ENCODE measurements around the gene SCCPDH. TPM values are rescaled to one million over a fixed set of nuclear protein-coding genes. Genes with fewer than 3 reads are reported as not detected.
"Not testable (repeated sequence)": the region's sequence is repeated elsewhere in the genome, so short reads cannot be mapped to it uniquely, and the experiment has no call there.

Gene SCCPDH
- total and polyA plus RNA-seq, 10 donors = 6.8 to 15.8 (median 13.0) TPM

GRCh38 chr1:246691622-246692495, 32.4 kb upstream of the SCCPDH start:
- Histone ChIP-seq H3K4me3 (no peak overlapping the region), H3K27me3 (replicated peaks in 1 of 7) (peaks cover 0 to 5% (median 0%) of the 10 kb centered on the region in 7 donors), H3K27ac (no peak overlapping the region), H3K9me3 (peaks cover 0 to 21% (median 5%) of the 10 kb centered on the region in 8 donors), H3K36me3 (no peaks in the 10 kb centered on the region), H3K4me1 (peaks cover 0 to 11% (median 6%) of the 10 kb centered on the region in 6 donors)
- 77 to 83% (median 82%) methylated on average over 15 of the region's 15 CpGs for WGBS, 5 donors
- intact Hi-C loops (cut with DNase I; ENCODE audit: low total_unique reads) = no loop called here
- DNase-seq = no peak
- TF ChIP-seq POLR2AphosphoS5 (IDR thresholded peaks at IDR 0.05) = no peak

- H3K36me3 ChIP-seq = not testable (repeated sequence)
These were observed 29.9 kb upstream of the SCCPDH start for GRCh38 chr1:246694213-246694895.

GRCh38 chr1:246695136-246695535, 29.1 kb upstream of the SCCPDH start:
- intact Hi-C loops (cut with DNase I; ENCODE audit: low total_unique reads) = no loop called here
- 69 to 90% (median 81%) methylated on average over 3 of the region's 3 CpGs for WGBS, 5 donors
- no peak for TF ChIP-seq POLR2A (IDR thresholded peaks at IDR 0.05)
- TF ChIP-seq, protein P1, sequence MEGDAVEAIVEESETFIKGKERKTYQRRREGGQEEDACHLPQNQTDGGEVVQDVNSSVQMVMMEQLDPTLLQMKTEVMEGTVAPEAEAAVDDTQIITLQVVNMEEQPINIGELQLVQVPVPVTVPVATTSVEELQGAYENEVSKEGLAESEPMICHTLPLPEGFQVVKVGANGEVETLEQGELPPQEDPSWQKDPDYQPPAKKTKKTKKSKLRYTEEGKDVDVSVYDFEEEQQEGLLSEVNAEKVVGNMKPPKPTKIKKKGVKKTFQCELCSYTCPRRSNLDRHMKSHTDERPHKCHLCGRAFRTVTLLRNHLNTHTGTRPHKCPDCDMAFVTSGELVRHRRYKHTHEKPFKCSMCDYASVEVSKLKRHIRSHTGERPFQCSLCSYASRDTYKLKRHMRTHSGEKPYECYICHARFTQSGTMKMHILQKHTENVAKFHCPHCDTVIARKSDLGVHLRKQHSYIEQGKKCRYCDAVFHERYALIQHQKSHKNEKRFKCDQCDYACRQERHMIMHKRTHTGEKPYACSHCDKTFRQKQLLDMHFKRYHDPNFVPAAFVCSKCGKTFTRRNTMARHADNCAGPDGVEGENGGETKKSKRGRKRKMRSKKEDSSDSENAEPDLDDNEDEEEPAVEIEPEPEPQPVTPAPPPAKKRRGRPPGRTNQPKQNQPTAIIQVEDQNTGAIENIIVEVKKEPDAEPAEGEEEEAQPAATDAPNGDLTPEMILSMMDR (IDR thresholded peaks at IDR 0.05 in 8 of 11, conservative IDR thresholded peaks at IDR 0.05 in 3 of 11) = no peak
- TF ChIP-seq POLR2AphosphoS5 (IDR thresholded peaks at IDR 0.05) = no peak

More at GRCh38 chr1:246694213-246694895, 29.9 kb upstream of the SCCPDH start:
- DNase-seq; H3K4me3 ChIP-seq; H3K27me3 ChIP-seq (replicated peaks in 1 of 7); H3K27ac ChIP-seq; intact Hi-C loops (cut with DNase I; ENCODE audit: low total_unique reads): not testable (repeated sequence)
- Histone ChIP-seq H3K9me3 (peaks cover 0 to 21% (median 5%) of the 10 kb centered on the region in 8 donors), H3K4me1 (peaks cover 0 to 23% (median 11%) of the 10 kb centered on the region in 6 donors)
- 77 to 87% (median 84%) methylated on average over 10 of the region's 10 CpGs for WGBS, 5 donors

DNA sequence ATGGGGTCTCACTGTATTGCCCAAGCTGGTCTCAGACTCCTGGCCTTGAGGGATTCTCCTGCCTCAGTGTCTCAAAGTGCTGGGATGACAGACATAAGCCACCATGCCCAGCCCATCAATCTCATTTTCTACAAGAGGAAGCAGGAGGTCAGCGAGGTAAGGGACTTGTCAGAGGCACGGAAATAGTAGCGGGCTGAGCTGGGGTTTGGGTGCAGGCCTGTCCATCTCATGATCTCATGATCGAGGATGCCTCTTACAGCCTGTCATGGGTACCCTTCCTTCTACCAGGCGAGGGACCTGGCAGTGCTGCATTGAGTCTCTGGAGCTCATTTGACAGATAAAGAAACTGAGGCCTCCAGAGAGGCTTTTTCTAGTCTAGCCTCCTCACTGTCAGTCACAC, 28.5 kb upstream of the SCCPDH start:
- no peak overlapping the region for H3K4me3 ChIP-seq
- H3K9me3 ChIP-seq = peaks cover 0 to 21% (median 5%) of the 10 kb centered on the region in 8 donors
- intact Hi-C loops (cut with DNase I; ENCODE audit: low total_unique reads) = loop anchor here (2.0 kb wide), 1 partner anchor 199 kb away; no protein-coding TSS in a partner anchor
- TF ChIP-seq, protein P1 (IDR thresholded peaks at IDR 0.05 in 8 of 11, conservative IDR thresholded peaks at IDR 0.05 in 3 of 11) = no peak
- TF ChIP-seq POLR2AphosphoS5 (IDR thresholded peaks at IDR 0.05) = no peak
- no peak for TF ChIP-seq POLR2A (IDR thresholded peaks at IDR 0.05)
- H3K27me3 ChIP-seq (replicated peaks in 1 of 7) = no peaks in the 10 kb centered on the region
- H3K27ac ChIP-seq = no peak overlapping the region
- no peaks in the 10 kb centered on the region for H3K36me3 ChIP-seq
- WGBS, 5 donors = 88 to 97% (median 93%) methylated on average over 5 of the region's 5 CpGs
- DNase-seq = no peak
- H3K4me1 ChIP-seq = peaks cover 0 to 19% (median 9%) of the 10 kb centered on the region in 6 donors

More at GRCh38 chr1:246695136-246695535, 29.1 kb upstream of the SCCPDH start:
- DNase-seq = no peak
- no peak overlapping the region for H3K4me3 ChIP-seq
- no peak overlapping the region for H3K27ac ChIP-seq
- H3K36me3 ChIP-seq = no peaks in the 10 kb centered on the region
- peaks cover 0 to 21% (median 5%) of the 10 kb centered on the region in 8 donors for H3K9me3 ChIP-seq
- H3K4me1 ChIP-seq = peaks cover 0 to 19% (median 9%) of the 10 kb centered on the region in 6 donors
- no peaks in the 10 kb centered on the region for H3K27me3 ChIP-seq (replicated peaks in 1 of 7)
